ENCODE results near the gene CNOT4.

Gene CNOT4

GRCh38 chr7:135366843-135367508 lies 142.9 kb downstream of the CNOT4 start:
- DNase-seq = no peak
- no peak overlapping the region for H3K14ac ChIP-seq (ENCODE audit: low read length)
- no peak overlapping the region for H4K8ac ChIP-seq (ENCODE audit: low read depth, low read length)
- no peak overlapping the region for H3K27ac ChIP-seq (ENCODE audit: low read depth, low read length)
- H3K9me3 ChIP-seq (ENCODE audit: insufficient read depth, low read depth, low read length) = no peaks in the 10 kb centered on the region
- H2BK120ac ChIP-seq (ENCODE audit: insufficient read depth, low read length, poor library complexity) = no peak overlapping the region
- H4K91ac ChIP-seq (ENCODE audit: low read depth, low read length) = no peak overlapping the region
- no peak overlapping the region for H2AK5ac ChIP-seq (ENCODE audit: low read length)
- no CpG with 5 or more reads among the region's 7 CpGs for WGBS (ENCODE audit: extremely low coverage, insufficient coverage, insufficient read length)
- no peaks in the 10 kb centered on the region for H3K79me1 ChIP-seq (ENCODE audit: low read length)
- H3K4me2 ChIP-seq (ENCODE audit: low read length) = no peak overlapping the region
- H3K79me2 ChIP-seq (ENCODE audit: control insufficient read depth, insufficient read depth, low read length, poor library complexity) = no peaks in the 10 kb centered on the region
- H3K27me3 ChIP-seq (ENCODE audit: insufficient read depth, low read length) = no peaks in the 10 kb centered on the region
- H3K18ac ChIP-seq (ENCODE audit: low read length) = no peak overlapping the region
- no peak overlapping the region for H2BK12ac ChIP-seq (ENCODE audit: low read length)
- H3K36me3 ChIP-seq (ENCODE audit: control insufficient read depth in 1 of 2, insufficient read depth in 2 of 2, low read length in 2 of 2) = peaks cover 7 to 8% of the 10 kb centered on the region in 2 experiments
- H3K4ac ChIP-seq (ENCODE audit: low read depth, low read length) = no peak overlapping the region
- no peak overlapping the region for H3K4me3 ChIP-seq (ENCODE audit: low read depth, low read length)
- H2BK5ac ChIP-seq (ENCODE audit: low read depth, low read length, poor library complexity) = no peak overlapping the region
- no peak overlapping the region for H4K12ac ChIP-seq (ENCODE audit: low read depth, low read length)
- no peak overlapping the region for H3K9ac ChIP-seq (ENCODE audit: low read length)
- no peaks in the 10 kb centered on the region for H3K4me1 ChIP-seq (ENCODE audit: control insufficient read depth in 1 of 2, insufficient read depth in 2 of 2, low read length in 2 of 2)
- H2AFZ ChIP-seq (ENCODE audit: insufficient read depth, low read length, poor library complexity) = no peak overlapping the region
- no peak overlapping the region for H3K23ac ChIP-seq (ENCODE audit: low read length)

- no peaks in the 10 kb centered on the region for H3K9me3 ChIP-seq (ENCODE audit: insufficient read depth, low read depth, low read length)
- H2AK5ac ChIP-seq (ENCODE audit: low read length) = no peak overlapping the region
- no peak overlapping the region for H3K4ac ChIP-seq (ENCODE audit: low read depth, low read length)
- no peaks in the 10 kb centered on the region for H3K79me2 ChIP-seq (ENCODE audit: control insufficient read depth, insufficient read depth, low read length, poor library complexity)
- H2AFZ ChIP-seq (ENCODE audit: insufficient read depth, low read length, poor library complexity) = no peak overlapping the region
- no peaks in the 10 kb centered on the region for H3K79me1 ChIP-seq (ENCODE audit: low read length)
- no peak overlapping the region for H4K8ac ChIP-seq (ENCODE audit: low read depth, low read length)
- H3K27ac ChIP-seq (ENCODE audit: low read depth, low read length) = no peak overlapping the region
- H3K27me3 ChIP-seq (ENCODE audit: insufficient read depth, low read length) = no peaks in the 10 kb centered on the region
- H3K4me1 ChIP-seq (ENCODE audit: control insufficient read depth in 1 of 2, insufficient read depth in 2 of 2, low read length in 2 of 2) = no peaks in the 10 kb centered on the region
- no peak overlapping the region for H3K9ac ChIP-seq (ENCODE audit: low read length)
- no peak overlapping the region for H3K4me2 ChIP-seq (ENCODE audit: low read length)
- DNase-seq = no peak
- H3K36me3 ChIP-seq (ENCODE audit: control insufficient read depth in 1 of 2, insufficient read depth in 2 of 2, low read length in 2 of 2) = peaks cover 7 to 8% of the 10 kb centered on the region in 2 experiments
- no peak overlapping the region for H2BK120ac ChIP-seq (ENCODE audit: insufficient read depth, low read length, poor library complexity)
- no peak overlapping the region for H3K14ac ChIP-seq (ENCODE audit: low read length)
- H2BK5ac ChIP-seq (ENCODE audit: low read depth, low read length, poor library complexity) = no peak overlapping the region
- H3K4me3 ChIP-seq (ENCODE audit: low read depth, low read length) = no peak overlapping the region
- H3K23ac ChIP-seq (ENCODE audit: low read length) = no peak overlapping the region
- H3K18ac ChIP-seq (ENCODE audit: low read length) = no peak overlapping the region
- H2BK12ac ChIP-seq (ENCODE audit: low read length) = no peak overlapping the region
- H4K12ac ChIP-seq (ENCODE audit: low read depth, low read length) = no peak overlapping the region
- H4K91ac ChIP-seq (ENCODE audit: low read depth, low read length) = no peak overlapping the region
- WGBS (ENCODE audit: extremely low coverage, insufficient coverage, insufficient read length) = no CpG with 5 or more reads among the region's 3 CpGs
Measured at GRCh38 chr7:135365721-135366120, 144.2 kb downstream of the CNOT4 start.

- H4K91ac ChIP-seq (ENCODE audit: low read depth, low read length) = no peak overlapping the region
- no peak for DNase-seq
- peaks cover 7 to 8% of the 10 kb centered on the region in 2 experiments for H3K36me3 ChIP-seq (ENCODE audit: control insufficient read depth in 1 of 2, insufficient read depth in 2 of 2, low read length in 2 of 2)
- no peak overlapping the region for H2AK5ac ChIP-seq (ENCODE audit: low read length)
- H3K9ac ChIP-seq (ENCODE audit: low read length) = no peak overlapping the region
- no peak overlapping the region for H4K12ac ChIP-seq (ENCODE audit: low read depth, low read length)
- H3K27me3 ChIP-seq (ENCODE audit: insufficient read depth, low read length) = no peaks in the 10 kb centered on the region
- H3K4me1 ChIP-seq (ENCODE audit: control insufficient read depth in 1 of 2, insufficient read depth in 2 of 2, low read length in 2 of 2) = no peaks in the 10 kb centered on the region
- H3K23ac ChIP-seq (ENCODE audit: low read length) = no peak overlapping the region
- no peak overlapping the region for H2BK120ac ChIP-seq (ENCODE audit: insufficient read depth, low read length, poor library complexity)
- H3K9me3 ChIP-seq (ENCODE audit: insufficient read depth, low read depth, low read length) = no peaks in the 10 kb centered on the region
- no peak overlapping the region for H2BK5ac ChIP-seq (ENCODE audit: low read depth, low read length, poor library complexity)
- H4K8ac ChIP-seq (ENCODE audit: low read depth, low read length) = no peak overlapping the region
- no peak overlapping the region for H2BK12ac ChIP-seq (ENCODE audit: low read length)
- no peaks in the 10 kb centered on the region for H3K79me1 ChIP-seq (ENCODE audit: low read length)
- no CpG with 5 or more reads among the region's 2 CpGs for WGBS (ENCODE audit: extremely low coverage, insufficient coverage, insufficient read length)
- H3K27ac ChIP-seq (ENCODE audit: low read depth, low read length) = no peak overlapping the region
- H3K4me2 ChIP-seq (ENCODE audit: low read length) = no peak overlapping the region
- no peaks in the 10 kb centered on the region for H3K79me2 ChIP-seq (ENCODE audit: control insufficient read depth, insufficient read depth, low read length, poor library complexity)
- no peak overlapping the region for H3K4ac ChIP-seq (ENCODE audit: low read depth, low read length)
- H3K4me3 ChIP-seq (ENCODE audit: low read depth, low read length) = no peak overlapping the region
- no peak overlapping the region for H2AFZ ChIP-seq (ENCODE audit: insufficient read depth, low read length, poor library complexity)
- H3K18ac ChIP-seq (ENCODE audit: low read length) = no peak overlapping the region
- H3K14ac ChIP-seq (ENCODE audit: low read length) = no peak overlapping the region
Measured at GRCh38 chr7:135364206-135364605, 145.7 kb downstream of the CNOT4 start.

GRCh38 chr7:135362871-135363270 lies 147.0 kb downstream of the CNOT4 start:
- no peaks in the 10 kb centered on the region for H3K79me1 ChIP-seq (ENCODE audit: low read length)
- no peak overlapping the region for H3K27ac ChIP-seq (ENCODE audit: low read depth, low read length)
- no peak overlapping the region for H2BK120ac ChIP-seq (ENCODE audit: insufficient read depth, low read length, poor library complexity)
- no peak overlapping the region for H2BK12ac ChIP-seq (ENCODE audit: low read length)
- no peak overlapping the region for H3K18ac ChIP-seq (ENCODE audit: low read length)
- H3K9ac ChIP-seq (ENCODE audit: low read length) = no peak overlapping the region
- no peaks in the 10 kb centered on the region for H3K27me3 ChIP-seq (ENCODE audit: insufficient read depth, low read length)
- no peak overlapping the region for H4K12ac ChIP-seq (ENCODE audit: low read depth, low read length)
- no peaks in the 10 kb centered on the region for H3K4me1 ChIP-seq (ENCODE audit: control insufficient read depth in 1 of 2, insufficient read depth in 2 of 2, low read length in 2 of 2)
- WGBS (ENCODE audit: extremely low coverage, insufficient coverage, insufficient read length) = no CpG with 5 or more reads among the region's 7 CpGs
- no peak overlapping the region for H3K23ac ChIP-seq (ENCODE audit: low read length)
- H3K4me3 ChIP-seq (ENCODE audit: low read depth, low read length) = no peak overlapping the region
- no peak overlapping the region for H3K4me2 ChIP-seq (ENCODE audit: low read length)
- H3K36me3 ChIP-seq (ENCODE audit: control insufficient read depth in 1 of 2, insufficient read depth in 2 of 2, low read length in 2 of 2) = peaks cover 7 to 8% of the 10 kb centered on the region in 2 experiments
- no peak overlapping the region for H2BK5ac ChIP-seq (ENCODE audit: low read depth, low read length, poor library complexity)
- no peaks in the 10 kb centered on the region for H3K9me3 ChIP-seq (ENCODE audit: insufficient read depth, low read depth, low read length)
- H4K8ac ChIP-seq (ENCODE audit: low read depth, low read length) = no peak overlapping the region
- H2AFZ ChIP-seq (ENCODE audit: insufficient read depth, low read length, poor library complexity) = no peak overlapping the region
- H4K91ac ChIP-seq (ENCODE audit: low read depth, low read length) = no peak overlapping the region
- H3K4ac ChIP-seq (ENCODE audit: low read depth, low read length) = no peak overlapping the region
- no peak for DNase-seq
- H3K14ac ChIP-seq (ENCODE audit: low read length) = no peak overlapping the region
- H2AK5ac ChIP-seq (ENCODE audit: low read length) = no peak overlapping the region
- no peaks in the 10 kb centered on the region for H3K79me2 ChIP-seq (ENCODE audit: control insufficient read depth, insufficient read depth, low read length, poor library complexity)

Measured in trophoblast cell (in vitro differentiated cells and primary cell).